HTR-8/SVneo (cell line): ENCODE data around the gene CLGN.

Experiments used
- DNase-seq: peaks from one replicate; pipeline ENCODE4 v3.0.0; 2011; ENCODE audit warnings: low spot score, mixed read lengths; ENCODE audit not compliant: insufficient read length
- FAIRE-seq: peaks from 2 replicates; lab custom pipeline; 2011; peaks lifted over from hg19 to GRCh38; lab: Jason Lieb, UNC

CLGN gene

DNA sequence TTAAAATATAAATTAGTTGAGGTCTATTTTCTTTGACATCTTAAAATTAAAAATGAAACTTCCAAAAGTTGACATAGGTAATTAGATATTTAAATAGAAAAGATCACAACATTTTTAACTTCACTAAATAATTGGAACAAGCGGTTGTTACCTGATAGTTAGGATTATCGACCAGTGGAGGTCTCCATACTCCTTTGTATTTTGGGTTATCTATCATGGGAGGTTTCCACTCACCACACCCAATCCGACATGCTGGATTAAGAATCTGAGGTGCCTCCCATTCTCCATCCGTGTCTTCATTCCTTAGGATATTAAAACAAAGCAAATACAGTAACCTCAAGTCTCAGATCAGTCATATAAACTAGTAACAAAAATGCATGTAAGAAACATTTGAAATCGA, 31.8 kb downstream of the CLGN start:
- FAIRE-seq = no peak
- DNase-seq = no peak

DNA sequence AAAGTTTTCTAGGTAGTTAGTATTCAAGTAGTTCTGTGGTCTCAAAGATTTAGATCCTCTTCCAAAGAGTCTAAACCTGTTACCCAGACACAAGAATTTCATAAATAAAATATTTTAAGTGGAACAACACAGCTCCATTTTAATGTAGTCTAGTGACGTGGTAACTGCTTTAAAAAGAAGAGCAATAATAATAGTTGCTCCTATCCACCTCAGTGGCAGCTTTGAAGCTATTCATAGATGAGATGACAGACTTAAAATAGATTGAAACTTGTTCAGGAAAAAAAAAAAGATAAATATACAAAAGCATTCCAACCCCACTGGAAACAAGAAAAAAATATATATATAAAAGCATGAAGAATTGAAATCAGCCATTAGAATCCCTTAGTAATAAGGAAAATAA, 39.4 kb downstream of the CLGN start:
- no peak for DNase-seq
- no peak for FAIRE-seq

DNA sequence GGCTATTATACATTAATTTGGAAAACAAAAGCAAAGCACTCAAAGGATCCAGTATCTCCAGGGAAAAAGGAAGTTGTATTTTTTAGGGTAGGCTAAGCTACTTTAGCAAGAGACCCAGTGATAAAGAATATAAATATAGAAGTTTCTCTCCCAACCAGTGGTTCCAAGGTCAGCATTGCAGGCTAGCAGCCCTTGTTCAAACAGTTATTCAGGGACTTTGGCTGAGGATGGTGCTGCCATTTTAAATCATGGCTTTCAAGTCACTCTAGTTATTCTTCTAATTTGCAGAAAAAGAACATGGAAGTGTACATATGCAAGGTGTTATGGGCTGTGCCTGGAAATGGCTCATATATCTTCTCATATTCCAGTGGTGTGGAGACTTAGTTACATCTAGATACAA, 44.7 kb downstream of the CLGN start:
- DNase-seq = no peak
- FAIRE-seq = no peak

DNA sequence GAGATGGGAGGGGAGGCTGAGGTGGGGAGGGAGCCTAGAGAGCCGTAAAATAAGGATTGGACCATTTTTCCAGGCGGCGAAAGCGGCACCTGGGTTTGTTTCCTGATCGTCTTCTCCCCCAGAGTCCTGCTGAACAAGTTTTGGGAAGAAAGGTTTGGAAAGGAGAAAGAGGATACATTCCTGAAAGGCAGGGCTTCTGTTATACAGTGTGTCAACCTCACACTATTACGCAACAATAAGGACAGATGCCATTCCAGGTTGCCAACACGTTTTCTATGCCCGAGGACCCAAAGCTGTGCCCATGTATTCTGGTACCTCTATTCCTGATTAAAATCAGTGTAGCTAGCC, 53.3 kb downstream of the CLGN start:
- FAIRE-seq (no peak), DNase-seq (no peak)

DNA sequence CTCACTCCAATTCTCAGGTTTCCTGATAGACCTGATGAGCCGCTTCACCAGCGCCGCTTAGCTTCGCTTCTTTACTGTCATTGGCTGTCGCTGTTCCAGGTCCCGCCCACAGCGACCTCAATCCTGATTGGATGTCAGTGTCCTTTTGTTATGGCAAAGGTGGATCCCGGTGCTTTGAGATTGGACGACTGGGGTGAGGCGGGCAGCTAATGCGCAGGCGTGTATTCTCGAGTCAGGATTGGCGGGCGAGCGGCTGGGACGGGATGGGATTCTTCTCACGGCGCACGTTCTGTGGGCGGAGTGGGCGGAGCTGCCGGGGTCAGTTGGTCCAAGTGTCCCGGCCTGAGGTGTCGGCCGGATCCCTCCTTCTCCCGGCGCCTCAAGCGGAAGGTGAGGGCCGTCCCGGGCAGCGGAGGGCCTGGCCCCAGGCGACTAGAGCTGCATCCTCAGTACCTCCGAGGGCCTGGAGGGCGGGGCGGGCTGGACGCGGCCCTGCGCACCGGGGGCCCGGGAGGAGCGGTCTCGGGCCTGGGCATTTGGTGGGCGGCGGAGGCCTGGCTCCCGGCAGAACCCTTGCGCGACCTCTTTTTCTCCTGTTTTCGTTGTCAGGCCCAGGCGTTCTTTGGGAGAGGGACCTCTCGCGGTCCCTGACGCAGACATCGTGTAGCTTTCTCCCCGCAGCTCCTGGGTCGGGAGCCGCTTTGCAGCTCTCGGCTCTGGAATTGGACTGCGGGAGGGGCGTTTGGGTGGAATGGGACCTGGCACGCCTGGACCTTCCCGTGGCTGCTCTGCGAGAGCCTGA, 53.9 kb downstream of the CLGN start, which contains the start of gene SCOC:
SCOC (plus strand) TSS at position 319 of the 802 bp plus-strand sequence. CDS start 5,525 bp downstream, outside the sequence.
- peak; percentile 90 for FAIRE-seq
- peak; percentile 99 for DNase-seq

DNA sequence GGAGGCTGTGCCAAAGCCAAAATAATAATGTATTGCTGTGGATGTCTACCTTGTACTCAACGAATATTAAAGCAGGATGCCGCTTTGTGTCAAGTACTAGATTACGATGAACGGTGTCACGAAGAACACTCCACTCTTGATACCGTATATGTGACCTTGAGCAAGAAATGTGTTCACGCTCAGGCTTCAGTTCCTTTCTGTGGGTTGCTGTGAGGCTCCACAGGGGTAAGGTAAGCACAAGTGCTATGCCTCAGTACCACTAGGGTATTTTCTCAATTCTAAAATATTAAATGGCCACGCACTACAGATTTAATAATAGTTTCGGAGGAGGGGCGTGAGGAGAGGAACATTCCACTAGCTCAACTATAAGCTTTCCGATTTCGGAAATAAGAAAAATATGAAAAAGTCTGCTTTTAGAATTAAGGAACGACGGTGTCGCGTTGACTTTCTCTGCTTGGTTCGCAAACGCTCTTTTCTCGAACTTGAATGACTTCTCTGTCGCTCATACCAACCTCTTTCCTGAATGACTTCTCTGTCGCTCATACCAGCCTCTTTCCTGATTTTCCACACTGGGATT, 54.6 kb downstream of the CLGN start:
- FAIRE-seq (no peak), DNase-seq (no peak)

DNA sequence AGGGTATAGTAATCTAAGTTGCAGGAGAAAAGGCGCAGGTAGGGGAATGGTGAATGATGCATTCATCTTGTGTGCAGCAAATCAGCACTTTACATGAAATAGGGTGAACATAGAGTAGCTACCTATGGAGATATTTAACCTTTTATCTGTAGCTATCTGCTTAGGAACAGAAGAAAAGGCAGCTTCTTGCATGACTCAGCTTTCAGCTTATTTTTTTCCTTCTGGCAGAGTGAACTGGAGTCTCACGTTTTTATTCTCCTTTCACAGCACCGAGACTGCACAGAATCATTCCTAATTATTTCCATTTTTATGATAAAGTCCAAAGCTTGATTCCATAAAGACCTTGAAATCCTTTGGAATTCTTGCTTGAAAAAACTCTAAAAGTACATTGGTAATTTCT, 58.8 kb downstream of the CLGN start:
- no peak for DNase-seq
- no peak for FAIRE-seq

DNA sequence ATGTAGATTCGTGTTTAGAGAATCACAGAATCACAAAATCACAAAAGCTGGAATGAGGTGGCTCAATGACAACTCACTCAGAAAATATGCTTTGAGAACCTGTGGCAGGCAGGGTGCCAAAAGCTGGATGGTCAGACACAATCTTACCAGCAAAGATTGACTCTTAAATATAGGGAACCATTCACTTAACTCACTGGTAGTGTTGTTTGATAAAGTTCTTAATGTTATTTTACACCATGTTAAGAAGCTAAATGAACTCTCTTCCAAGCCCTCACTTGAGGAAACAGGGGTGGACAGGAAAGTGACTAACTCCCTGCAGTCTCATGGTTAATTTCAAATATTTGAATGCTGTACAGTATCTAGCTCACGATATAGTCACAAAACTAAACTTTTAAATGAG, 59.7 kb downstream of the CLGN start:
- no peak for DNase-seq
- no peak for FAIRE-seq

DNA sequence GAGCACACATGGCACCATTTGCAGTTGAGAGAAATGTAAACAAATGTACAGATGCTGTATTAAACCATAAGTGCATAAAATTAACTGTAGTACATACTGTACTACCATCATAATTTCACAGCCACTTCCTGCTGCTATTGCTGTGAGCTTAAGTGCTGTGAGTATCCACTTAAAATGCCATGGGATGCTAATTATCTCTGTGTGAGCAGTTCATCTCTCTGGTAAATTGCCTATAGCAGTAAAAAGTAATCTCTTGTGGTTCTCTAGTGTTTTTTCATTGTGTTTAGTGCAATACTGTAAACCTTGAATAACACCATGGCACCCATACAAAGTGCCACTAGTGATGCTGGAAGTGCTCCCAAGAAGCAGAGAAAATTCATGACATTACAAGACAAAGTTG, 63.9 kb downstream of the CLGN start:
- DNase-seq (no peak), FAIRE-seq (no peak)

DNA sequence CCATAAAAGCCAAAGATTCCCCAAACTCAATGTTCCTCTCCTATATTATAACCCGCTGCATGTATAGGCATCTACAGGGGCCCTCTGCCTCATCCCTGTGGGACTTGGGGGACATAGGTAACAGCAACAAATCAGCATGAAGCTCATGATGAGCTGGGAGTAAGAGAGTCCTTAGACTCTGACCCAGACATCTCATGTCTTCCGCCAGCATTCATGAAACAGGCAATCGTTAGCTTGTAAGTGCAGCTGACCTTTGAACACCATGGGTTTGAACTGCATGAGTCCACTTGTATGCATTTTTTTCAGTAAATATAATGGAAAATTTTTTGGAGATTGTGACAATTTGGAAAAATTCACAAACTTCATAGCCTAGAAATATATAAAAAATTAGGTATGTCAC, 64.4 kb downstream of the CLGN start:
- no peak for FAIRE-seq
- DNase-seq = no peak

DNA sequence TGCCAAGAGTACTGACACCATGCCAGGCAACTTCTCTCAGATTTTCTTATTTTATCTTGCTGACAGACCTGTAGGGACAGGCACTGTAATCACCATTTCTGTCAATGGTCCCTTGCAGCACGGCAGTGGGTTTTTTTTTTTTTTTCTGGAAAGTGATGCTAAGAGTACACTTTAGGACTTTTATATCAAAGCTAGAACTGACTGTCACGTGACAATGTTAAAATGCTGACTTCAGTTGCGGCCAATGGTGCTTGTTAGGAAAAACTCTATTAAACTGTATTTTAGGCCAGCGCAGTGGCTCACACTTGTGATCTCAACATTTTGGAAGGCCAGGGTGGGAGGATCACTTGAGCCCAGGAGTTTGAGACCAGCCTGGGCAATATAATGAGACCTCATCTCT, 66.3 kb downstream of the CLGN start:
- no peak for FAIRE-seq
- no peak for DNase-seq

DNA sequence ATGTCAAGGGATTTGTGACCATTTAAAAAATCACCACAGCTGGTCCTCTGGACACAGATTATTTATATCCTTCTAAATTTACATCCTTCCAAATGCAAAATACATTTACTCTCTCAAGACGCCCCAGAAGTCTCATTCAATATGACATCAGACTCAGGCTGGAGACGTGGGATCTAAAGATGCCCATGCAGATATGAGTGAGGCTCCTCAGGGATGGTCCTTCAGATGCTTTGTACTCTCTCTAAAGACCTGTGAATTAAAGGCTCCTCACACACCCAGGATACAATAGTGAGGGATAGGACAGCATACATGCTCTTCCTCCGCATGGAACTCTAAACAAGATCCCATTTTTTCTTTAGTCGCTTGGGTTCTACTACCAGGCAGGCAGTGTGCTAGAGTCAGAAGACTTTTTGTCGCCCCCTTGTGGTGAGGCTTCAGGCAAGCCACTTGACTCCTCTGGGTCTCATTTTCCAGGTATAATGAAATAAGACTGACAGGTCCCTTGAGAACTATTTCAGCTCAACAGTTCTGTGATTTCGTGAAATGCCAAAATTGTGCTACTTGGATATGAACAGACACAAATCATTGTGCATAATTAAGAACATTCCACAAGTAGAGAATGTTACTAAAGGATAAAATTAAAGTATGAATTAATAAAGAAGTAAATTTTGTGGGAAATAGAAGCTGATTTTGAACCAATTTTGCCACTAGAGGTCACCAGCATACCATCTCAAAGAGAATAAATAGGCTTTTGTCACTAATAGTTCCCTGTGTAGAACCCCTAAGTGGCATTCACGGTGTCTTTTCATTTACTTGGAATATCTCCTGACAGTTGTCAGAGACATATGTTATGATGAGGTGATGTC, 67.7 kb downstream of the CLGN start:
- peak; percentile 62 for DNase-seq

DNA sequence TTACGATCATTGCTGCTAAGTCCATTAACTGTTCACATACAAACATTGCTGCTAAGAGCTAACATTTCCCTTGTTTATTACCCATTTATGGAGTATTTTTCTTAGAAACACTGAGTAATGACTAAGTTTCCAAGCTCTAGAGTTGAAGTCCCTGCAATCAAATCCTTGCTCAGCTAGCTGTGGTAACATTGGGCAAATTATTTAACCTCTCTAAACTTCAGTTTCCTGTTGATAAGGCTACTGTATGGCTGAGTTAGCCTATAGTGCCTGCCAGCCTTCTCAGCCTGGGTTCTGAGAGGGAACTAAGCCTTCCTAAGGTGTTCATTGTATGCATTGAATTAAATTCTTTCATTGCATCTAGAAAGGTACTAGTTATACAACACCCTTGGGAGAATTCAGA, 69.2 kb downstream of the CLGN start:
- DNase-seq (no peak), FAIRE-seq (no peak)

More for the DNA sequence above, 67.7 kb downstream of the CLGN start:
- FAIRE-seq = no peak

DNA sequence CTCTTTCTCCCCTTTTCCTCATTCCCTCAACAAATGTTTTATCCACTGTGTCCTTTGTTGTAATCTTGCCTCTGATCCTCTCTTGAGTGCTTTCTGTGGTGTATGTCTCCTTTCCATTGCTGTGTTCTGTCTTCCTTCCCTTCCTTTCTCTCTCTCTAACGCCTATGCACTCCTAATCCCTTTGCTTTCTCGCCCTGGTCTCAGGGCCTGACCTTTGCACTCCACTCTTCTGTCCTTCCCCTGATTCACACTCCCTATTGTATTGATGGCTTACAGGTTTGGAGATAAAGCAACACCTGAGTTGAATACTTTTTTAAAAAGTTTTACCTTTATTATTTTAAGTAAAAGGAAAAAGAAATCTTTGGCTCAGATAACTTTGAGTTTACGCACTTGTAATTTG, 69.6 kb downstream of the CLGN start:
- FAIRE-seq (no peak), DNase-seq (no peak)

DNA sequence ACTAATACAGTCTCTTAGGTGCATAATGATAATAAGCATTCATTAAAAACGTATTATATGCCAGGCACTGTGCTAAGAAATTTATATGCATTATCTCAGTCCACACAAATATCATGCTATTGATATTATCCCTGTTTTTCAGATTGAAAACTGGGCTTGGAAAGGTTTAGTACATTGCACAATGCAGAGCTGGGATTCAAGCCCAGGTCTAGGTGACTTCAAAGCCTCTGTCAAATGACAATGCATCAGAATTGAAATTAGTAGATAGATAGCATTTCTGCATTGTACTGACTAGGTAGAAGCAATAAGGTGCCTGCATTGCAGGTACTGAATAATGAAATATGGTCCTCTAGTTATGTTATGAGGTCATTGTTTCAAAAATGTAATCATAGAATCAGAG, 72.2 kb downstream of the CLGN start:
- DNase-seq (no peak), FAIRE-seq (no peak)

DNA sequence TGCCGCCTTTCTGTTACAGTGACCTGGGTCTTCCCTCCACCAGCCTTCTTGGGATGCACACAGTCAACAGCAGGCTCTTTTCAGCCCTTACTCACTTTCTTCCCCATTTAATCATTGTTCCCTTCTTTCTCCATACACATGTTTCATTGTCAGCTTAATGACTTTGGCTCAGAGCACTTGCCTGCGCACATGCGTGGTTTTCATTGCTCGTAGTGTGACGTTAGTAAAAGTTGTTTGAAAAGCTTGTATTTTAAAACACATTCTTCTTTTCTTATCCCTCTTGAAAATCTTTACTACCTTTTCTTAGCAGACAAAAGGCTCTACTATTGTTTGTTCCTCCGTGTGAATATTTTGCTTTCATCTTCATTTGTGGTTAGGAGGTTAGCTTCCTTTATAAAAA, 73.7 kb downstream of the CLGN start:
- no peak for FAIRE-seq
- DNase-seq = no peak

DNA sequence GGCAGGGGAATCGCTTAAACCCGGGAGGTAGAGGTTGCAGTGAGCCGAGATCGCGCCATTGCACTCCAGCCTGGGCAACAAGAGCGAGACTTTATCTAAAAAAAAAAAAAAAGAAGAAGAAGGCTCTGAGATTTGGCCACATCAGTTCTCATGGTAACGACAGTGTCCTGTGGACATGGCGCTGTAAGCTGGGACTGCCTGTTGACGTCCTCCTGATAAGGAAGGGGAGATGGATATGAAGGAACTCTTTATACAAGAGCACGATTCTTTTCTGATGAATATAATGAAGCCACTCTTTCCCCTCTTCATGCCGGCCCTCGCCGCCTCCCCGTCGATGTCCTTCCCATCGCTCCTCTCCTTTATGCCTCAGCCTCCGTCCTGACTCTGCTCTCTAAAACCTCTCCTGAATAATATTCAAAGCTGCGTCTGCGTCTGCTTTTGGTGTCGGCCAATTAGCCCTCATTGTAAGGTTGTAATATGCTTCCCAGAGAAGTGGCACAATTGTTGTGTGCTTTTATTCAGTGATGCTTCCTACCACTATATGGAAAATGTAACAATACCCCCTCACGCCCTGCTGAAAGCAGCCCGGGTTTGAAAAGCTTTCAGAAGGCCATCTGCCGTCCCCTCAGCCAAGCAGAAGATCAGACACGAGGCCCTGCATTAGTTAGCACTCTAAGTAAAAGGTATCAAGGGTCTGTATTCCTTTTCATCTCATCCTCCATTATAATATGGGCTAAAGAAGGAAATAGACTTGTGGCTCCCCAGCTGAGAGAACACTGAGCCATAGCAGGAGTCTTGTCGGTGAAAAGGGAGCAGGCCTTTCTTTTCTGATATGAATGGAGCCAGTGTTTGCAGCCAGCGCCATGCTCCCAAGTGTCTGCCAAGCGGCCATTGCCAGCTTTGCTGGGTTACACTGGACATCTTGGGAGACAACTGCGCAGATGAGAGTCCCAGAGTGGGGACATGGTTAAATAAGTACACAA, 76.1 kb downstream of the CLGN start:
- DNase-seq (no peak), FAIRE-seq (no peak)

DNA sequence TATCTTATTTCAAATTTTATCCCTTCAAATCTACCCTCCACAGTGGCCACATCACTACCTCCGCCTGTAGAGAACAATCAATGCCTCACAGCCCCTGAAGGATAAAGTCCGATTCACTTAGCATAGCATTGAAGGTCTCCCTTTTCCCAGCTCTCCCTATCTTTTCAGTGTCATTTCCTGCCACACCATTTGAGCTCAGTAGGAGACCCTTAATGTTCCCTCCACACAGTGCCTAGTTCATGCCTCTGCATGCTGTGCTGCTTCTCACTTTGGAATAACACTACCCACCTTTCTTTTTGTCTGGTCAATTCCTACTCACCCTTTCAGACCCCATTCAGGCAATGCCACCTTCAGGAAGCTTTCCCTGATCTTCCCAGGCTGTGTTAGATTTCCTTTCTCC, 77.6 kb downstream of the CLGN start:
- no peak for FAIRE-seq
- no peak for DNase-seq

DNA sequence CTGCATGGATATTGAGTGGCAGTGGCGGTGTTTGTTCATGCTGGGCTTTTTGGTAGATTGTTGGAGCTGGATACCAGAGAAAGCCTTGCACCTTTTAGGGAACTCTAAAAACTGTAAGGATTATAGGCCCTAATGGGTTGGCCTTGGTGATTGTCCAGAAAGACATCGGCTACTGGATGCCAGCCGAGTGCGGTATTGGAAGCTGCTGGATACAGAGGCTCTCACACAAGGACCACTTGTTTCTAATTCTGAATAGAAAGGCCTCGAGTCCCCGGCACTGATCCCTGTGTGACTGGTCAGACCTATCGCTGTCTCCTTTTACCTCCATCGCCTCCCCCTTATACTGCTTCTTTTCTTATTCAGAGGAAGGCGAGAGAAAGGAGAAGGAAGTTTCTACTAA, 81.3 kb downstream of the CLGN start:
- FAIRE-seq (no peak), DNase-seq (no peak)

DNA sequence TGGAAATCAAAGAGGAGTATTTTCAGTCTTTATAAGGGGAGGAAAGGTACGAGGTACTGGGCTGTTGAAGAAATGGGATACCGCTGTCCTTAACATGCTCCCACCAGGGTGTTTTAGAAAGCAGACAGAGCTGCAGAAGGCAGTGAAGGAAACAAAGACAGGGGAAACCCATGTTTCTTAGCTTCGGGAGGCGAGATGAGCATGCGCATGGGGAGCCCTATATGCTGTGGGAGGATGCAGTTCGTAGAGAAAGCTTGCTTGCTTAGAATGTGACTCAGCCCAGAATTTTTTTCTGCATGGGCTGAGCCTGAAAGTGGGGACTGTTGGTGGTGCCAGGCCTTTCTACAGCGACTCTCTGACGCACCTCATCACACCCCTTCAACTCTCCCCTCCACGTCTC, 82.8 kb downstream of the CLGN start:
- DNase-seq (no peak), FAIRE-seq (no peak)
